Panc1 (cell line): Measurements from ENCODE around the gene CRLF2. TPM values are rescaled to one million over a fixed set of nuclear protein-coding genes. Genes with fewer than 3 reads are reported as not detected.

Experiments
- ATAC-seq: fragments of 200-7000 bp; cut with Tn5 transposase; 2 replicates; pipeline ENCODE4 v1.9.1; 2020; ENCODE audit warnings: mild to moderate bottlenecking, moderate library complexity
- BruUV-seq: library from RNA; stranded (reverse); fragments of 400-500 nt; replicated peaks from 2 replicates; lab custom pipeline; 2021; lab: Mats Ljungman, UMichigan
- CTCF ChIA-PET: fragments of 300-600 bp; sonication (Branson Sonifier 250); formaldehyde crosslinking; loops from one replicate; lab custom pipeline; 2022; ENCODE audit warnings: antibody characterized with exemption; lab: Charles Lee
- POLR2A ChIA-PET: fragments of 300-600 bp; sonication (Branson Sonifier 250); formaldehyde crosslinking; loops from one replicate; lab custom pipeline; 2022; ENCODE audit warnings: antibody characterized with exemption; lab: Charles Lee
- DNase-seq: peaks from one replicate; pipeline ENCODE4 v3.0.0-alpha.2; 2010; ENCODE audit warnings: low read depth, low spot score
- H3K27ac ChIP-seq: 2 replicates; pipeline ENCODE4 v1.5.1; 2011; ENCODE audit warnings: mild to moderate bottlenecking, low read length, inconsistent platforms
- H3K27me3 ChIP-seq: fragments of 200-500 bp; sonication (Bioruptor generic); 2 replicates; pipeline ENCODE4 v1.6.0; 2014; ENCODE audit warnings: low read length, inconsistent platforms; ENCODE audit not compliant: control insufficient read depth, insufficient read depth
- H3K36me3 ChIP-seq: fragments of 200-500 bp; sonication (Bioruptor generic); 2 replicates; pipeline ENCODE4 v1.5.1; 2014; ENCODE audit warnings: inconsistent platforms, mild to moderate bottlenecking, low read length, moderate library complexity; ENCODE audit not compliant: control insufficient read depth, insufficient read depth
- H3K4me1 ChIP-seq: 2 replicates; pipeline ENCODE4 v1.5.1; 2011; ENCODE audit warnings: inconsistent platforms, mild to moderate bottlenecking, low read length, moderate library complexity; ENCODE audit not compliant: control insufficient read depth, insufficient read depth
- H3K4me3 ChIP-seq, 2 experiments: 2 replicates each; pipeline ENCODE4 v1.5.1; 2011 to 2012; ENCODE audit warnings: low read depth in 2 of 2, low read length in 2 of 2, mild to moderate bottlenecking in 2 of 2, inconsistent platforms in 1 of 2, moderate library complexity in 1 of 2
- H3K9me3 ChIP-seq: fragments of 200-500 bp; sonication (Bioruptor generic); 2 replicates; pipeline ENCODE4 v1.5.1; 2014; ENCODE audit warnings: low read depth, mild to moderate bottlenecking, inconsistent platforms, low read length, moderate library complexity; ENCODE audit not compliant: control insufficient read depth, insufficient read depth
- CTCF ChIP-seq: fragments of 450-650 bp; IDR thresholded peaks from 2 replicates; pipeline ENCODE4 v1.5.1; 2017; ENCODE audit warnings: mild to moderate bottlenecking
- REST ChIP-seq, 2 experiments: IDR thresholded peaks; 2 replicates each; pipeline ENCODE4 v1.6.1; 2011 to 2012; ENCODE audit warnings: low read depth in 2 of 2, control low read depth in 1 of 2, low read length in 1 of 2, mild to moderate bottlenecking in 1 of 2, moderate library complexity in 1 of 2; ENCODE audit not compliant: insufficient read depth in 1 of 2
- SIN3A ChIP-seq: IDR thresholded peaks from 2 replicates; pipeline ENCODE4 v1.6.1; 2012; ENCODE audit warnings: low read depth, mild to moderate bottlenecking, low read length, moderate library complexity, borderline replicate concordance; ENCODE audit not compliant: insufficient read depth
- TCF7L2 ChIP-seq: IDR thresholded peaks from 2 replicates; pipeline ENCODE4 v1.6.1; 2011; ENCODE audit warnings: mild to moderate bottlenecking, low read depth, low read length, inconsistent platforms
- in situ Hi-C: cut with HindIII; loops from 2 replicates; pipeline ENCODE4 v1.10.0; 2016; ENCODE audit warnings: low sequenced_read_pairs, low pct_unique_long_range_greater_than_20kb
- intact Hi-C: fragments of 100-400 bp; cut with micrococcal nuclease; formaldehyde crosslinking; loops from one replicate; pipeline ENCODE4 v1.10.0; 2022; ENCODE audit not compliant: unreplicated experiment
- total RNA-seq: library from RNA; stranded (reverse); gene quantifications from one replicate; pipeline ENCODE4 v1.2.1, GENCODE V29; 2021; ENCODE audit not compliant: unreplicated experiment

Gene CRLF2
- total RNA-seq, 1 experiment from 2014 or later, result 0.67 TPM

- no peak overlapping the region for H3K4me3 ChIP-seq
- ChIA-PET CTCF (no interaction called here), POLR2A (no interaction called here)
- H3K36me3 ChIP-seq, result no peaks in the 10 kb centered on the region
- TF ChIP-seq SIN3A (no peak), CTCF (no peak), REST (IDR thresholded peaks at IDR 0.05; ENCODE audit: insufficient read depth in 1 of 2, low read depth in 2 of 2, low read length in 1 of 2) (no peak), TCF7L2 (no peak)
- DNase-seq (no peak), ATAC-seq (no peak)
- intact Hi-C loops (no loop called here), in situ Hi-C loops (no loop called here)
- no peaks in the 10 kb centered on the region for H3K9me3 ChIP-seq
- H3K27ac ChIP-seq, result no peak overlapping the region
- no peaks in the 10 kb centered on the region for H3K27me3 ChIP-seq
- no TSS peak for BruUV-seq
- no peaks in the 10 kb centered on the region for H3K4me1 ChIP-seq
Measured at GRCh38 chrX:1144293-1144692, 68.2 kb downstream of the CRLF2 start.

Other genes with a start within 250 kb of the CRLF2 start
- gene CSF2RA, start 56.2 kb upstream of the CRLF2 start, total RNA-seq, result 0.33 TPM
- 0.28 TPM for gene IL3RA, start 124.1 kb upstream of the CRLF2 start, total RNA-seq
- 125 TPM for gene SLC25A6, start 179.5 kb upstream of the CRLF2 start, total RNA-seq
- 16.5 TPM for gene ASMTL, start 240.3 kb upstream of the CRLF2 start, total RNA-seq